Esophagus muscularis mucosa (tissue), 4 donors: ENCODE measurements around the gene BCAS3.

Source experiments
- CTCF ChIP-seq, 3 experiments: fragments of 200-600 bp in 2 of 3; fragments of 450-650 bp in 1 of 3; sonication (generic) in 2 of 3; IDR thresholded peaks; one replicate each; pipeline ENCODE4 v1.5.1; 2017 to 2019; ENCODE audit warnings: antibody characterized with exemption in 3 of 3, mild to moderate bottlenecking in 2 of 3, moderate library complexity in 1 of 3
- EP300 ChIP-seq: sonication (generic); formaldehyde crosslinking; IDR thresholded peaks from one replicate; pipeline ENCODE4 v1.6.1; 2017; ENCODE audit warnings: antibody characterized with exemption
- POLR2A ChIP-seq: fragments of 450-650 bp; IDR thresholded peaks from one replicate; pipeline ENCODE4 v1.6.1; 2017; ENCODE audit warnings: antibody characterized with exemption, moderate library complexity, mild to moderate bottlenecking, low read depth
- POLR2AphosphoS5 ChIP-seq, 2 donors: sonication (generic); formaldehyde crosslinking; IDR thresholded peaks; one replicate each; pipeline ENCODE4 v1.6.1; 2017; ENCODE audit warnings: antibody characterized with exemption in 2 of 2

GRCh38 chr17:60798576-60798975, 120.9 kb downstream of the BCAS3 start:
- TF ChIP-seq CTCF (IDR thresholded peaks at IDR 0.05) = no peak
- no peak for TF ChIP-seq POLR2AphosphoS5 (IDR thresholded peaks at IDR 0.05)
- no peak for TF ChIP-seq POLR2A
- TF ChIP-seq EP300 = no peak
